Esophagus mucosa (tissue), 1 donor: ENCODE measurements around the gene SEMA4G. TPM values are rescaled to one million over a fixed set of nuclear protein-coding genes. Genes with fewer than 3 reads are reported as not detected.
"Not testable (repeated sequence)": the region's sequence is repeated elsewhere in the genome, so short reads cannot be mapped to it uniquely, and the experiment has no call there.

Source experiments
- ATAC-seq: fragments of 200-7000 bp; cut with Tn5 transposase; one replicate; pipeline ENCODE4 v1.9.1; 2020
- total RNA-seq: library from RNA; stranded (reverse); gene quantifications from one replicate; pipeline ENCODE4 v1.2.4, GENCODE V29; 2023
- donor health status: DM: yes; HTN: yes; CAD: no.

Gene SEMA4G
- total RNA-seq, 1 donor from 2014 or later = 0.96 TPM

- ATAC-seq = no peak
These were observed 1.9 kb downstream of the SEMA4G start for GRCh38 chr10:100970914-100971811.

- no peak for ATAC-seq
These were observed 3.0 kb downstream of the SEMA4G start for GRCh38 chr10:100972115-100972903.

DNA sequence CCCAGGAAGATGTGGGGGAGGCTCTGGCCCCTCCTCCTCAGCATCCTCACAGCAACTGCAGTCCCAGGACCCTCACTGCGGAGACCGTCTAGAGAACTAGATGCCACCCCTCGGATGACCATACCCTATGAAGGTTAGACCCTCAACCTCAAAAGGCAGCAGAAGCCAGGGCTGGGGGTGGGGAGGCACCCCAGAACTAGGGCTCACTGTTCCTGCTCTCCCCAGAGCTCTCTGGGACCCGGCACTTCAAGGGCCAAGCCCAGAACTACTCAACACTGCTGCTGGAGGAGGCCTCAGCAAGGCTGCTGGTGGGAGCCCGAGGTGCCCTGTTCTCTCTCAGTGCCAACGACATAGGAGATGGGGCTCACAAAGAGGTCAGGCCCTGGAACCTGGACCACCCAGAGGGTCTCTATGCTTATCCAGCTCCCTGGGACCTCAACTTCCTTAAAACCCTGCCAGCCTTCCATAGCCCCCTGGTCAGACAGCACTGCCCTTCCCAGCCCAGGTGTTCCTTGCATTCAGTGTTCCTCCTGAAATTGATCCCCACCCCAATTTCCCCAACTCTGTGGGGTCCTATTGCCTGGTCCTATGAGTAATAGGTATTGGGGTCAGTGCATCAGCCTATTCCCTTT lies 3.7 kb downstream of the SEMA4G start:
- ATAC-seq = no peak

DNA sequence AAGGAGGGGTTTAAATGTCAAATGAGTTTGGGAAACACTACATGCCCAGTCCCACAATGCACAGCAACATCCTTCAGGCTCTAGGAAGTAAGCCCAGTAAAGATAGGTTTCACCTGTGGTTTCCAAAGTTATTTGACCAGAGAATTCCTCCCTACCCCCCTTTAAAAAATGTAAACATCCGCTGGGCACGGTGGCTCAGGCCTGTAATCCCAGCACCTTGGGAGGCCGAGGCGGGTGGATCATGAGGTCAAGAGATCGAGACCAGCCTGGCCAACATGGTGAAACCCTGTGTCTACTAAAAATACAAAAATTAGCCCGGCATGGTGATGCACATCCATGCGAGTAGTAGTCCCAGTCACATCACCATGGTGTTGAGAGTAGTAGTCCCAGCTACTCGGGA lies 6.1 kb downstream of the SEMA4G start:
- not testable (repeated sequence) for ATAC-seq

GRCh38 chr10:100976906-100977305 lies 7.6 kb downstream of the SEMA4G start:
- ATAC-seq = no peak

- no peak for ATAC-seq
These were observed 8.1 kb downstream of the SEMA4G start for GRCh38 chr10:100977436-100977835.

GRCh38 chr10:100978121-100978900 lies 9.0 kb downstream of the SEMA4G start:
- no peak for ATAC-seq

DNA sequence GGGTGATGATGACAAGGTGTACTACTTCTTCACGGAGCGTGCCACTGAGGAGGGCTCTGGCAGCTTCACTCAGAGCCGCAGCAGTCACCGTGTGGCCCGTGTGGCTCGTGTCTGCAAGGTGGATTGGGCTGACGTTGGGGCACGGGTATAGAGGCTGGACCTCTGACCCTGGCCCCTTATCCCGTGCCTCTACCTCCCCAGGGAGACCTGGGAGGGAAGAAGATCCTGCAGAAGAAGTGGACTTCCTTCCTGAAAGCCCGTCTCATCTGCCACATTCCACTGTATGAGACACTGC lies 9.5 kb downstream of the SEMA4G start:
- no peak for ATAC-seq

- ATAC-seq = no peak
These were observed 10.5 kb downstream of the SEMA4G start for GRCh38 chr10:100979791-100980272.

DNA sequence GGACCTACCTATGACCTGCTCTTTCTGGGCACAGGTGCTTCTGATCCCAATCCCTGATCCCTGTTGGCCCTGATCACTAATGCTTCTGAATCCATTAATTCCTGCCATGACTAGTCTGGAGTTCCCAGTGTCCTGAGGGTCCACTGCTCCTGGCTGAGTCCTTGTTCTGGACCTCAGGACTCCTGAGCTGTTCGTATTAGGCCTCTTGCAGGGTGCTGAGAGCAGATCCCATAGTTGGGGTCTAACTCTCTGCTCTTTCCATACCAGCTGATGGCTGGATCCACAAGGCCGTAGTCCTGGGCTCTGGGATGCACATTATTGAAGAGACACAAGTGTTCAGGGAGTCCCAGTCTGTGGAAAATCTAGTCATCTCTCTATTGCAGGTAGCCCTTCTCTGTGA lies 11.0 kb downstream of the SEMA4G start:
- no peak for ATAC-seq

- ATAC-seq = no peak
These were observed 11.4 kb downstream of the SEMA4G start for GRCh38 chr10:100980711-100981110.

DNA sequence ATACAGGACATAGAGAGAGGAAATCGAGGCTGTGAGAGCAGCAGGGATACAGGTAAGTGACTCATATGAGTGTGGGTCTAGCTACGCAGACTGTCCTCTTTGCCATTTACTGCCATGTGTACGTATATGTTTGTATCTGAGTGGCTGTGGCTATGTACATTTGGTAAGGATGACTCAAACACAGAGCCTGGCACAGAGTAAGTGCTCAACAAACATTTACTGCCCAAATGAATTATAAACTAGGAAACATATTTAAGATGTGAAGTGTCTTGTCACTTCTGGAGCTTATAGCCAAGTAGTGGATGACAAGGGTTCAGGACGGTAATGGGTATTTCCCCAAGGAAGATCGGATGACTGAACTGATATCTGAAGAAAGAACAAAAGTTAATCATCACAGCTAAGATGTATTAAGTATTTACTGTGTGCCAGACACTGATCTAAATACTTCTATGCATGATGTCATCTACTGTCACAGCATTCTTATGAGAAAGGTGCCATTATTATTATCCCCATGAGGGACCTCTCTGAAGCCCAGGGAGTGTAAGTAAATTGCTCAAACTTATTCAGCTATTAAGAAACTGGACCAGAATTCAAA lies 12.0 kb downstream of the SEMA4G start:
- no peak for ATAC-seq

- ATAC-seq = no peak
These were observed 13.9 kb downstream of the SEMA4G start for GRCh38 chr10:100982916-100983830.

DNA sequence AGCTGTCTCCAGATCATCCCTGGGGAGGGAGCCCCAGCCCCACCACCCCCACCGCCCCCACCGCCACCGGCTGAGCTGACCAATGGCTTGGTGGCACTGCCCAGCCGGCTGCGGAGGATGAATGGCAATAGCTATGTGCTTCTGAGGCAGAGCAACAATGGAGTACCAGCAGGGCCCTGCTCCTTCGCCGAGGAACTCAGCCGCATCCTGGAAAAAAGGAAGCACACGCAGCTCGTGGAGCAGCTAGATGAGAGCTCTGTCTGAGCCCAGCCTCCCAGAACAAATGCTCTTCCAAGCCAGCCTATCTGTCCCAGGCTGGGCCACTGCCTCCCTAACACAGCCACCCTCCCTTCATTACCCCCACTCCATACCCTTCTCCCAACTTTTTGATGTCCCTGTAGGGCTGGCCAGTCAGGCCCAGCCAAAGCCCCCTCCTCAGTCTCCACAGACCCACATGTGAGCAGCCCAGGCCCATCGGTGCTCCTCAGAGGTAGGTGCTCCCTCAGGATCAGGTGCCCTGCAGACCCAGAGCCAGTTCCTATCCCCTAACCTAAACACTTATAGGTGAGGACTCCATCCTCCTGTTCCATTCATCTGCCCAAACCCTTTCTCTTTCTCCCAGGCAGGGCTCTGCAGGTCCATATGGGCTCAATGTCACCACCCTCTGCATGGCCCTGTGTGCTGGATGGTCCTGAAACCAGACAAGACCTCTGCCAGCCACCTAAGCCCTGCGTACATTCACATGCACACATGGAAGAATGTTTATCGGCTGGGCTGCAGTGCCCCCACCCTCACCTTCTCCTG lies 14.8 kb downstream of the SEMA4G start:
- ATAC-seq = no peak

DNA sequence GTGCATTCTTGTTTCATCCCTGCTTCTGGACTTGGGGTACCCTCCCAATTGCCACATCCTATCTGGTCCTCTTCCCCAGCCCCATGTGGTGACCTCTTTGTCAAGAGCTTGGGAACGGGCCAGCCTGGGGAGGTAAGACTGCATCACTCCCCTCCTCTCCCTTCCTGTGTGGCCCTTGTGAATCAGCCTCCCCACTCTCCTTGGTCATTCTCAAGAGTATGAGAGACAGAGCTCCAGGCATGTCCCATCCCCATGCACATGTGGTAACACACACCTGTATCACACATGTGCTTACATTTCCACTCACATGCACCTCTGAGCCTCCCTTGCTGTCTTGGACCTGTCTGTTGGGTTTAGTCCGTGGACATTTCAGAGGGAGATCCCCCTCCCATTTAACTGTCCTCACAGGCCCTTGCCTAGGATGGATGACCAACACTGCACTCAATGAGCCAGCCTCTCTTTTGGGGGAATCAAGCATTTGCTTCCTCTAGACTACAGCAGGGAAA lies 15.4 kb downstream of the SEMA4G start:
- no peak for ATAC-seq

DNA sequence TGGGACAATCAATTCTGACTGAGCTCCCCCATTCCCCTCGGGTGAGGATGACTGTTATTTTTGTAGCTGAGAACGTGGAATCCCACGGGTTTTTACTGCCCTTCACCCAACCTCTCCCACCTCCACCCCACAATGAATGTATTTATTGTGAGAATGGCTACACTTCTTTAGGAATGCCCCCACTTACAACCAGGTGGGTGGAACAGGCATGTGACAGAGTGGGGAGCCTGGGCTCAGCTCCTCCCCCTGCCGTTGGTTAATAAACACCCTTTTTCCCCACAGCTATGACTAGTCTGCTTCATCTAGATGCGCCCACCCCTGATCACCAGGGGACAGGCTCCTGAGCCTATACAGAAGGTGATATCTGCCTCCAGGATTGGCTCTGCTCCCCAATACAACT lies 16.0 kb downstream of the SEMA4G start:
- ATAC-seq = no peak

DNA sequence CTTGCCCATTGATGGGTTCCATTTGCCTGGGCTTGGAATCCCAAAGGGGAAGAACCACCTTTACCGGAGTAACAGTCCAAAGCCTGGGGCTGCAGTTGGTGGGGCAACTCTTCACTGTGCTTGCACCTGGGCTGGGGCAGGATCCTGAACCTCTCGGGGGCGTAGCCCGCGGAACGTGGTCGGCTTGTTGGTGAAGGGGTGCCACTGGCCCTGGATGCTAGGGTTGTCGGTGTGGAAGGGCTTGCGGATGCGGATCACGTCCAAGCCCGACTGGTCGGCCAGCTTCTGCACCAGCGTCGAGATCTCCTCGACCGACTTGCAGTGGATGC lies 17.3 kb downstream of the SEMA4G start:
- ATAC-seq = peak; percentile 5

- ATAC-seq = peak; percentile 84
These were observed 17.8 kb downstream of the SEMA4G start, which contains the start of the genes MRPL43 and TWNK for GRCh38 chr10:100986952-100987684. Gene MRPL43, minus strand, starts transcription at chr10:100987497. Its CDS starts 54 bp downstream, at chr10:100987443. Gene TWNK, plus strand, starts transcription at chr10:100987543. Its CDS starts 668 bp downstream, at chr10:100988211.

GRCh38 chr10:100987685-100988049 lies 18.4 kb downstream of the SEMA4G start:
- ATAC-seq = no peak
